H9 (cell line): ENCODE results near the gene PDE4B. TPM values are rescaled to one million over a fixed set of nuclear protein-coding genes. Genes with fewer than 3 reads are reported as not detected.

Source experiments
- DNase-seq: peaks from one replicate; pipeline ENCODE4 v3.0.0-alpha.2; 2017
- H2AFZ ChIP-seq: one replicate; pipeline ENCODE4 v1.6.1; 2013; ENCODE audit warnings: mild to moderate bottlenecking, low read length, control low read depth, moderate library complexity
- H2AK5ac ChIP-seq: 2 replicates; pipeline ENCODE4 v1.6.1; 2013; ENCODE audit warnings: low read length, control low read depth, mixed read lengths; ENCODE audit not compliant: insufficient read length
- H2BK120ac ChIP-seq: one replicate; pipeline ENCODE4 v1.6.1; 2013; ENCODE audit warnings: low read depth, mild to moderate bottlenecking, low read length, control low read depth, inconsistent platforms; ENCODE audit not compliant: poor library complexity, severe bottlenecking
- H2BK12ac ChIP-seq: 2 replicates; pipeline ENCODE4 v1.6.1; 2013; ENCODE audit warnings: low read length, control low read depth, mixed read lengths, low read depth; ENCODE audit not compliant: insufficient read length
- H2BK15ac ChIP-seq: 2 replicates; pipeline ENCODE4 v1.6.1; 2013; ENCODE audit warnings: low read depth, low read length, control low read depth
- H2BK20ac ChIP-seq: one replicate; pipeline ENCODE4 v1.6.1; 2013; ENCODE audit warnings: low read depth, mild to moderate bottlenecking, low read length, control low read depth, inconsistent platforms; ENCODE audit not compliant: poor library complexity, severe bottlenecking
- H2BK5ac ChIP-seq: 2 replicates; pipeline ENCODE4 v1.6.1; 2013; ENCODE audit warnings: low read length, control low read depth, mixed read lengths; ENCODE audit not compliant: insufficient read length
- H3K14ac ChIP-seq: 2 replicates; pipeline ENCODE4 v1.6.1; 2013; ENCODE audit warnings: low read length, control low read depth; ENCODE audit not compliant: insufficient read depth
- H3K18ac ChIP-seq: 2 replicates; pipeline ENCODE4 v1.6.1; 2013; ENCODE audit warnings: low read depth, mild to moderate bottlenecking, mixed read lengths, low read length, control low read depth; ENCODE audit not compliant: insufficient read length
- H3K23ac ChIP-seq: 2 replicates; pipeline ENCODE4 v1.6.1; 2013; ENCODE audit warnings: low read length, control low read depth, mixed read lengths, low read depth; ENCODE audit not compliant: insufficient read length
- H3K23me2 ChIP-seq: 2 replicates; pipeline ENCODE4 v1.6.1; 2013; ENCODE audit warnings: low read depth, mild to moderate bottlenecking, mixed read lengths, low read length, control low read depth; ENCODE audit not compliant: insufficient read length, poor library complexity, severe bottlenecking
- H3K27ac ChIP-seq: 2 replicates; pipeline ENCODE4 v1.5.1; 2013; ENCODE audit warnings: low read length, control low read depth, mixed read lengths, low read depth; ENCODE audit not compliant: insufficient read length
- H3K27me3 ChIP-seq: 2 replicates; pipeline ENCODE4 v1.6.1; 2013; ENCODE audit warnings: low read length, control low read depth, inconsistent platforms; ENCODE audit not compliant: insufficient read depth
- H3K4ac ChIP-seq: 2 replicates; pipeline ENCODE4 v1.6.1; 2013; ENCODE audit warnings: low read depth, mild to moderate bottlenecking, control low read depth, inconsistent platforms, low read length, moderate library complexity
- H3K4me1 ChIP-seq: 2 replicates; pipeline ENCODE4 v1.6.1; 2013; ENCODE audit warnings: low read length, control low read depth, inconsistent platforms; ENCODE audit not compliant: insufficient read depth
- H3K4me2 ChIP-seq: 2 replicates; pipeline ENCODE4 v1.6.1; 2013; ENCODE audit warnings: low read length, control low read depth, mixed read lengths; ENCODE audit not compliant: insufficient read length, insufficient read depth
- H3K56ac ChIP-seq: 2 replicates; pipeline ENCODE4 v1.6.1; 2013; ENCODE audit warnings: low read depth, mild to moderate bottlenecking, mixed read lengths, low read length, control low read depth; ENCODE audit not compliant: insufficient read length
- H3K79me1 ChIP-seq: 2 replicates; pipeline ENCODE4 v1.6.1; 2013; ENCODE audit warnings: low read depth, mild to moderate bottlenecking, moderate library complexity, low read length, control low read depth, inconsistent platforms; ENCODE audit not compliant: insufficient read depth, poor library complexity, severe bottlenecking
- H3K79me2 ChIP-seq: 2 replicates; pipeline ENCODE4 v1.6.1; 2013; ENCODE audit warnings: low read length, control low read depth, inconsistent platforms; ENCODE audit not compliant: insufficient read depth
- H3K9ac ChIP-seq: 2 replicates; pipeline ENCODE4 v1.6.1; 2013; ENCODE audit warnings: low read length, control low read depth, mixed read lengths; ENCODE audit not compliant: insufficient read length; ENCODE audit errors: extremely low read depth
- H3K9me3 ChIP-seq: one replicate; pipeline ENCODE4 v1.6.1; 2013; ENCODE audit warnings: low read depth, low read length, inconsistent platforms; ENCODE audit not compliant: control insufficient read depth
- H3T11ph ChIP-seq: one replicate; pipeline ENCODE4 v1.6.1; 2013; ENCODE audit warnings: mild to moderate bottlenecking, low read length, control low read depth, inconsistent platforms
- H4K20me1 ChIP-seq: one replicate; pipeline ENCODE4 v1.6.1; 2013; ENCODE audit not compliant: control insufficient read depth, insufficient read length, insufficient read depth
- H4K5ac ChIP-seq: 2 replicates; pipeline ENCODE4 v1.6.1; 2013; ENCODE audit warnings: low read depth, mild to moderate bottlenecking, mixed read lengths, low read length, control low read depth; ENCODE audit not compliant: insufficient read length
- H4K8ac ChIP-seq: replicated peaks from 2 replicates; pipeline ENCODE4 v1.6.1; 2013; ENCODE audit warnings: low read length, control low read depth, mixed read lengths, low read depth; ENCODE audit not compliant: insufficient read length
- H4K91ac ChIP-seq: 2 replicates; pipeline ENCODE4 v1.6.1; 2013; ENCODE audit warnings: low read depth, mild to moderate bottlenecking, moderate library complexity, mixed read lengths, low read length, control low read depth; ENCODE audit not compliant: insufficient read length
- H3K27ac Mint-ChIP-seq, 3 experiments: 2 replicates in 2 of 3; 3 replicates in 1 of 3; pipeline ENCODE4 v1.8.0; 2020 to 2021; ENCODE audit warnings: mixed read lengths in 3 of 3, mild to moderate bottlenecking in 1 of 3, moderate library complexity in 1 of 3
- H3K27me3 Mint-ChIP-seq: 2 replicates; pipeline ENCODE4 v1.8.0; 2021; ENCODE audit warnings: low read depth, mild to moderate bottlenecking, moderate library complexity, mixed read lengths
- H3K36me3 Mint-ChIP-seq, 3 experiments: 2 replicates in 2 of 3; 3 replicates in 1 of 3; pipeline ENCODE4 v1.8.0; 2020 to 2021; ENCODE audit warnings: low read depth in 3 of 3, mixed read lengths in 3 of 3; ENCODE audit not compliant: insufficient read depth in 1 of 3
- H3K4me1 Mint-ChIP-seq, 2 experiments: 2 replicates each; pipeline ENCODE4 v1.8.0; 2020; ENCODE audit warnings: mixed read lengths in 2 of 2
- H3K4me3 Mint-ChIP-seq, 2 experiments: 2 replicates in 1 of 2; 3 replicates in 1 of 2; pipeline ENCODE4 v1.8.0; 2020 to 2021; ENCODE audit warnings: mild to moderate bottlenecking in 2 of 2, mixed read lengths in 2 of 2, moderate library complexity in 1 of 2
- H3K9me3 Mint-ChIP-seq, 2 experiments: 2 replicates in 1 of 2; 3 replicates in 1 of 2; pipeline ENCODE4 v1.8.0; 2020; ENCODE audit warnings: mild to moderate bottlenecking in 2 of 2, mixed read lengths in 2 of 2, moderate library complexity in 1 of 2
- CTCF ChIP-seq: fragments of 200-600 bp; sonication (generic); conservative IDR thresholded peaks from 3 replicates; pipeline ENCODE4 v1.8.0; 2021; ENCODE audit warnings: antibody characterized with exemption, mild to moderate bottlenecking
- WGBS: extraction: QIAGEN DNeasy Blood & Tissue Kit; methylation state at CpG from one replicate; pipeline ENCODE4 v1.1.7; 2013; ENCODE audit warnings: missing lambda C conversion rate, low lambda C conversion rate, mixed read lengths; ENCODE audit not compliant: insufficient read length; ENCODE audit errors: extremely low coverage; 5-methylcytosine and 5-hydroxymethylcytosine counted together
- total RNA-seq: library from RNA; stranded (reverse); gene quantifications from 2 replicates; pipeline ENCODE4 v1.2.1, GENCODE V29; 2021

PDE4B gene
- total RNA-seq, 1 experiment from 2014 or later = 19.8 TPM

GRCh38 chr1:66231681-66232463 lies 439.2 kb downstream of the PDE4B start:
- Histone ChIP-seq H3K27me3 (no peaks in the 10 kb centered on the region), H3K18ac (no peak overlapping the region), H3K4ac (no peak overlapping the region), H2BK15ac (no peak overlapping the region), H3K9me3 (no peaks in the 10 kb centered on the region), H4K20me1 (no peaks in the 10 kb centered on the region), H3K4me1 (no peaks in the 10 kb centered on the region), H4K91ac (no peak overlapping the region), H2AK5ac (no peak overlapping the region), H4K8ac (no peak overlapping the region), H2BK20ac (no peak overlapping the region), H3K9ac (no peak overlapping the region), H2BK12ac (no peak overlapping the region), H2AFZ (no peak overlapping the region), H3K56ac (no peak overlapping the region), H3K79me2 (no peaks in the 10 kb centered on the region), H3K79me1 (no peaks in the 10 kb centered on the region), H3K14ac (no peak overlapping the region), H2BK5ac (no peak overlapping the region), H3K4me2 (no peak overlapping the region), H3K23ac (no peak overlapping the region), H4K5ac (no peak overlapping the region), H3K27ac (no peak overlapping the region), H3K23me2 (no peaks in the 10 kb centered on the region), H2BK120ac (no peak overlapping the region), H3T11ph (no peak overlapping the region)
- Mint-ChIP-seq H3K9me3 (no peaks in the 10 kb centered on the region), H3K27me3 (no peaks in the 10 kb centered on the region; the same call in 1 of the 2 replicates), H3K4me3 (no peak overlapping the region), H3K4me1 (peaks cover 3 to 6% of the 10 kb centered on the region in 2 experiments; a peak in 1 of 4 replicates), H3K36me3 (no peaks in the 10 kb centered on the region), H3K27ac (no peak overlapping the region)
- no peak for TF ChIP-seq CTCF
- DNase-seq = no peak
- WGBS = no CpG with 5 or more reads among the region's 5 CpGs
